Erythroblast (primary cell): ENCODE data around the gene KIF2A.
A peak's percentile ranks its signal among the peaks of the same experiment; 100 is the strongest.

Source experiments
- DNase-seq, 2 experiments: peaks; one replicate each; lab custom pipeline; 2025; lab: John Stamatoyannopoulos, UW
- GATA1 ChIP-seq: IDR thresholded peaks from 2 replicates; pipeline ENCODE4 v1.6.1; 2011; ENCODE audit warnings: low read depth, mild to moderate bottlenecking, control low read depth, low read length, moderate library complexity
- POLR2A ChIP-seq: IDR thresholded peaks from 2 replicates; pipeline ENCODE4 v1.6.1; 2011; ENCODE audit warnings: mild to moderate bottlenecking, low read length

Gene KIF2A

GRCh38 chr5:62305715-62306322, at the start of gene KIF2A:
TSS of gene KIF2A (plus strand) at chr5:62306206. CDS start at chr5:62306473, 267 bp downstream.
- DNase-seq, result peak; percentile 96 to 97
- TF ChIP-seq GATA1 (no peak), POLR2A (peak; percentile 76)

- DNase-seq, result no peak
- TF ChIP-seq POLR2A (no peak), GATA1 (no peak)
Observed at GRCh38 chr5:62257020-62257367, 49.0 kb upstream of the KIF2A start.

- DNase-seq, result no peak
- TF ChIP-seq GATA1, result no peak
- no peak for TF ChIP-seq POLR2A
Observed at GRCh38 chr5:62258654-62259053, 47.4 kb upstream of the KIF2A start.

- TF ChIP-seq GATA1 (no peak), POLR2A (no peak)
- no peak for DNase-seq
Observed at GRCh38 chr5:62259699-62260250, 46.2 kb upstream of the KIF2A start.

- TF ChIP-seq POLR2A, result no peak
- no peak for TF ChIP-seq GATA1
- DNase-seq, result no peak
Observed at GRCh38 chr5:62260513-62260912, 45.5 kb upstream of the KIF2A start.

GRCh38 chr5:62263401-62263800, 42.6 kb upstream of the KIF2A start:
- no peak for DNase-seq
- no peak for TF ChIP-seq GATA1
- TF ChIP-seq POLR2A, result no peak

- DNase-seq, result no peak
- TF ChIP-seq POLR2A (no peak), GATA1 (no peak)
Observed at GRCh38 chr5:62265648-62266112, 40.3 kb upstream of the KIF2A start.

GRCh38 chr5:62266573-62266972, 39.4 kb upstream of the KIF2A start:
- TF ChIP-seq POLR2A (no peak), GATA1 (no peak)
- no peak for DNase-seq

GRCh38 chr5:62268234-62268633, 37.8 kb upstream of the KIF2A start:
- TF ChIP-seq POLR2A (no peak), GATA1 (no peak)
- DNase-seq, result no peak

GRCh38 chr5:62268792-62269191, 37.2 kb upstream of the KIF2A start:
- DNase-seq, result no peak

GRCh38 chr5:62271370-62271769, 34.6 kb upstream of the KIF2A start:
- TF ChIP-seq POLR2A, result no peak
- TF ChIP-seq GATA1, result no peak
- DNase-seq, result no peak

More at GRCh38 chr5:62268792-62269191, 37.2 kb upstream of the KIF2A start:
- TF ChIP-seq GATA1 (no peak), POLR2A (no peak)

- no peak for TF ChIP-seq GATA1
- no peak for TF ChIP-seq POLR2A
Observed at GRCh38 chr5:62271870-62272269, 34.1 kb upstream of the KIF2A start.

GRCh38 chr5:62273687-62274086, 32.3 kb upstream of the KIF2A start:
- TF ChIP-seq GATA1 (no peak), POLR2A (no peak)
- DNase-seq, result no peak

More at GRCh38 chr5:62271870-62272269, 34.1 kb upstream of the KIF2A start:
- DNase-seq, result no peak

- TF ChIP-seq POLR2A, result no peak
- no peak for TF ChIP-seq GATA1
Observed at GRCh38 chr5:62275581-62275980, 30.4 kb upstream of the KIF2A start.

GRCh38 chr5:62281411-62281810, 24.6 kb upstream of the KIF2A start:
- TF ChIP-seq POLR2A (no peak), GATA1 (no peak)
- DNase-seq, result no peak

More at GRCh38 chr5:62275581-62275980, 30.4 kb upstream of the KIF2A start:
- no peak for DNase-seq
